SK-N-SH (cell line): Measurements from ENCODE around the gene UFC1. TPM values are rescaled to one million over a fixed set of nuclear protein-coding genes. Genes with fewer than 3 reads are reported as not detected.

Experiments
- CTCF ChIA-PET: fragments of 300-600, 350-600 bp; formaldehyde crosslinking; extraction: SDS; loops from one replicate; lab custom pipeline; 2021; lab: Yijun Ruan, JAX
- POLR2A ChIA-PET: fragments of 350-600 bp; sonication (Branson Sonifier 250); formaldehyde crosslinking; extraction: SDS; loops from one replicate; lab custom pipeline; 2020; ENCODE audit warnings: antibody characterized with exemption, inconsistent platforms; lab: Yijun Ruan, JAX
- DNase-seq: peaks from one replicate; pipeline ENCODE4 v3.0.0; 2012
- H2AFZ ChIP-seq: fragments of 200-600 bp; sonication (generic); 2 replicates; pipeline ENCODE4 v1.8.1; 2016; ENCODE audit warnings: antibody characterized with exemption, mild to moderate bottlenecking, low read depth
- H3F3A ChIP-seq: fragments of 200-600 bp; sonication (generic); replicated peaks from 2 replicates; pipeline ENCODE3; 2016; ENCODE audit warnings: antibody characterized with exemption, mild to moderate bottlenecking; ENCODE audit not compliant: insufficient read depth
- H3K27ac ChIP-seq, 2 experiments: fragments of 200-500 bp in 1 of 2; fragments of 200-600 bp in 1 of 2; sonication (Bioruptor generic) in 1 of 2; sonication (generic), shearing (Covaris generic) in 1 of 2; 2 replicates each; pipeline versions ENCODE4 v1.5.1 to v1.6.1; 2014 to 2016; ENCODE audit warnings: low read depth in 2 of 2, inconsistent platforms in 1 of 2, low read length in 1 of 2, mild to moderate bottlenecking in 1 of 2, mixed read lengths in 1 of 2
- H3K27me3 ChIP-seq: fragments of 200-600 bp; sonication (generic), shearing (Covaris generic); 2 replicates; pipeline ENCODE4 v1.6.1; 2016; ENCODE audit warnings: mixed run types; ENCODE audit not compliant: insufficient read depth
- H3K36me3 ChIP-seq, 2 experiments: fragments of 200-500 bp in 1 of 2; fragments of 200-600 bp in 1 of 2; sonication (Bioruptor generic) in 1 of 2; sonication (generic) in 1 of 2; replicated peaks in 1 of 2; 2 replicates each; pipeline versions ENCODE3 to v1.5.1; 2014 to 2016; ENCODE audit warnings: low read length in 1 of 2, mild to moderate bottlenecking in 1 of 2; ENCODE audit not compliant: insufficient read depth in 2 of 2, control insufficient read depth in 1 of 2
- H3K4me1 ChIP-seq, 2 experiments: fragments of 200-500 bp in 1 of 2; fragments of 200-600 bp in 1 of 2; sonication (Bioruptor generic) in 1 of 2; sonication (generic), shearing (Covaris generic) in 1 of 2; 2 replicates each; pipeline versions ENCODE4 v1.5.1 to v1.6.1; 2014 to 2016; ENCODE audit warnings: low read depth in 1 of 2, low read length in 1 of 2, mixed run types in 1 of 2; ENCODE audit not compliant: insufficient read depth in 2 of 2, control insufficient read depth in 1 of 2
- H3K4me2 ChIP-seq: fragments of 200-600 bp; sonication (generic), shearing (Covaris generic); 2 replicates; pipeline ENCODE4 v1.6.1; 2017; ENCODE audit warnings: mixed run types
- H3K4me3 ChIP-seq, 2 experiments: fragments of 200-500 bp in 1 of 2; fragments of 200-600 bp in 1 of 2; sonication (Bioruptor generic) in 1 of 2; sonication (generic), shearing (Covaris generic) in 1 of 2; 2 replicates each; pipeline versions ENCODE4 v1.5.1 to v1.8.1; 2014 to 2016; ENCODE audit warnings: low read depth in 2 of 2, inconsistent platforms in 1 of 2, low read length in 1 of 2, mild to moderate bottlenecking in 1 of 2, mixed read lengths in 1 of 2, moderate library complexity in 1 of 2
- H3K79me2 ChIP-seq: fragments of 200-600 bp; sonication (generic); 2 replicates; pipeline ENCODE4 v1.8.1; 2017; ENCODE audit warnings: mild to moderate bottlenecking; ENCODE audit not compliant: insufficient read depth
- H3K9ac ChIP-seq: fragments of 200-600 bp; sonication (generic); 2 replicates; pipeline ENCODE4 v1.6.1; 2017; ENCODE audit warnings: mixed run types
- H3K9me2 ChIP-seq: fragments of 200-600 bp; sonication (generic); 2 replicates; pipeline ENCODE4 v1.6.1; 2017; ENCODE audit warnings: mixed run types
- H3K9me3 ChIP-seq: fragments of 200-600 bp; sonication (generic); 2 replicates; pipeline ENCODE4 v1.6.1; 2017; ENCODE audit warnings: mixed run types, mild to moderate bottlenecking, moderate library complexity
- H4K20me1 ChIP-seq: fragments of 200-600 bp; sonication (generic); 2 replicates; pipeline ENCODE4 v1.6.1; 2017; ENCODE audit warnings: mild to moderate bottlenecking, mixed run types; ENCODE audit not compliant: insufficient read depth
- EP300 ChIP-seq, 2 experiments: IDR thresholded peaks; 2 replicates each; pipeline versions ENCODE4 v1.4.0 to v1.6.1; 2012; ENCODE audit warnings: borderline replicate concordance in 1 of 2, low read depth in 1 of 2, low read length in 1 of 2
- FOXM1 ChIP-seq: IDR thresholded peaks from 2 replicates; pipeline ENCODE4 v1.4.0; 2012; ENCODE audit warnings: low read depth, mild to moderate bottlenecking
- MAX ChIP-seq: IDR thresholded peaks from 2 replicates; pipeline ENCODE4 v1.4.0; 2012; ENCODE audit warnings: low read depth
- POLR2AphosphoS5 ChIP-seq: IDR thresholded peaks from 2 replicates; pipeline ENCODE4 v1.6.1; 2012; ENCODE audit warnings: low read depth, low read length
- REST ChIP-seq: IDR thresholded peaks from 2 replicates; pipeline ENCODE4 v1.6.1; 2012; ENCODE audit warnings: mild to moderate bottlenecking, low read depth, low read length, moderate library complexity
- TCF12 ChIP-seq: IDR thresholded peaks from 2 replicates; pipeline ENCODE4 v1.4.0; 2012
- USF1 ChIP-seq: IDR thresholded peaks from 2 replicates; pipeline ENCODE4 v1.4.0; 2012; ENCODE audit warnings: low read depth, borderline replicate concordance
- WGBS: methylation state at CpG from one replicate; pipeline ENCODE4 v1.1.6; 2017; ENCODE audit warnings: low lambda C conversion rate; 5-methylcytosine and 5-hydroxymethylcytosine counted together
- polyA plus RNA-seq, 3 experiments: library from polyadenylated mRNA; depleted of rRNA; stranded (reverse); fragments of >200 nt; gene quantifications; 2 replicates each; pipeline ENCODE4 v1.2.3, GENCODE V29; 2012
- TF ChIP-seq, protein P1 (sequence below): fragments of 200-600 bp; sonication (generic); IDR thresholded peaks from 2 replicates; pipeline ENCODE4 v1.6.1; 2017; ENCODE audit warnings: antibody characterized with exemption, mild to moderate bottlenecking, moderate library complexity

UFC1 gene
- polyA plus RNA-seq, 1 of the 3 experiments (the other 2 are of a cell fraction), result 150 TPM

GRCh38 chr1:161163793-161164192, 10.0 kb downstream of the UFC1 start:
- Histone ChIP-seq H3K27ac (no peak overlapping the region), H3K9me3 (no peaks in the 10 kb centered on the region), H3F3A (peaks cover 17% of the 10 kb centered on the region), H3K9ac (no peak overlapping the region), H3K36me3 (peaks cover 12 to 44% of the 10 kb centered on the region in 2 experiments), H3K27me3 (no peaks in the 10 kb centered on the region), H3K79me2 (peaks cover 21% of the 10 kb centered on the region), H3K4me1 (peaks cover 0 to 42% of the 10 kb centered on the region in 2 experiments; a peak in 2 of 4 replicates), H3K9me2 (no peaks in the 10 kb centered on the region), H3K4me2 (no peak overlapping the region), H2AFZ (no peak overlapping the region), H3K4me3 (no peak overlapping the region), H4K20me1 (no peaks in the 10 kb centered on the region)
- ChIA-PET POLR2A (no interaction called here), CTCF (interaction anchor here (1.0 kb wide), 1 partner anchor 67 kb away, joined by 3 read pairs; no protein-coding TSS in a partner anchor)
- DNase-seq, result no peak
- no peak for TF ChIP-seq EP300 (IDR thresholded peaks at IDR 0.05; ENCODE audit: borderline replicate concordance in 1 of 2, low read depth in 1 of 2, low read length in 1 of 2)
- TF ChIP-seq POLR2AphosphoS5, result no peak
- no peak for TF ChIP-seq REST
- no peak for TF ChIP-seq FOXM1
- TF ChIP-seq, protein P1, sequence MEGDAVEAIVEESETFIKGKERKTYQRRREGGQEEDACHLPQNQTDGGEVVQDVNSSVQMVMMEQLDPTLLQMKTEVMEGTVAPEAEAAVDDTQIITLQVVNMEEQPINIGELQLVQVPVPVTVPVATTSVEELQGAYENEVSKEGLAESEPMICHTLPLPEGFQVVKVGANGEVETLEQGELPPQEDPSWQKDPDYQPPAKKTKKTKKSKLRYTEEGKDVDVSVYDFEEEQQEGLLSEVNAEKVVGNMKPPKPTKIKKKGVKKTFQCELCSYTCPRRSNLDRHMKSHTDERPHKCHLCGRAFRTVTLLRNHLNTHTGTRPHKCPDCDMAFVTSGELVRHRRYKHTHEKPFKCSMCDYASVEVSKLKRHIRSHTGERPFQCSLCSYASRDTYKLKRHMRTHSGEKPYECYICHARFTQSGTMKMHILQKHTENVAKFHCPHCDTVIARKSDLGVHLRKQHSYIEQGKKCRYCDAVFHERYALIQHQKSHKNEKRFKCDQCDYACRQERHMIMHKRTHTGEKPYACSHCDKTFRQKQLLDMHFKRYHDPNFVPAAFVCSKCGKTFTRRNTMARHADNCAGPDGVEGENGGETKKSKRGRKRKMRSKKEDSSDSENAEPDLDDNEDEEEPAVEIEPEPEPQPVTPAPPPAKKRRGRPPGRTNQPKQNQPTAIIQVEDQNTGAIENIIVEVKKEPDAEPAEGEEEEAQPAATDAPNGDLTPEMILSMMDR, result no peak
- no peak for TF ChIP-seq TCF12
- no peak for TF ChIP-seq USF1
- TF ChIP-seq MAX, result no peak
- WGBS, result 98% methylated on average over 5 of the region's 5 CpGs
